Measurements from ENCODE around the gene KLHDC9.

KLHDC9 gene

GRCh38 chr1:161132410-161133219, 34.5 kb downstream of the KLHDC9 start, which contains the start of gene DEDD:
DEDD (minus strand) TSS chr1:161132667; CDS start chr1:161124462, 8,205 bp downstream.
- peak within 1 kb of the TSS; percentile 98 for H3K27ac ChIP-seq
- no peak for TF ChIP-seq CTCF (conservative IDR thresholded peaks at IDR 0.05; ENCODE audit: low read depth)
- POLR2A ChIA-PET (ENCODE audit: low non-redundant PET) = interaction anchor here (0.6 kb wide), 2 partner anchors 11 to 112 kb away, joined by 3 to 6 read pairs; no protein-coding TSS in a partner anchor
- CTCF ChIA-PET = no interaction called here
- DNase-seq (ENCODE audit: low spot score) = peak; percentile 89

- ChIA-PET POLR2A (ENCODE audit: low non-redundant PET) (interaction anchor here (0.6 kb wide), 2 partner anchors 11 to 113 kb away, joined by 3 to 6 read pairs; no protein-coding TSS in a partner anchor), CTCF (no interaction called here)
- DNase-seq (ENCODE audit: low spot score) = peak; percentile 30
- peak overlapping the region; percentile 98 for H3K27ac ChIP-seq
- TF ChIP-seq CTCF (conservative IDR thresholded peaks at IDR 0.05; ENCODE audit: low read depth) = no peak
Measured at GRCh38 chr1:161133220-161133740, 35.1 kb downstream of the KLHDC9 start.

- no peak overlapping the region for H3K27ac ChIP-seq
- TF ChIP-seq CTCF (conservative IDR thresholded peaks at IDR 0.05; ENCODE audit: low read depth) = no peak
- no peak for DNase-seq (ENCODE audit: low spot score)
- POLR2A ChIA-PET (ENCODE audit: low non-redundant PET) = no interaction called here
- CTCF ChIA-PET = no interaction called here
Measured at GRCh38 chr1:161137881-161138280, 39.7 kb downstream of the KLHDC9 start.

- H3K27ac ChIP-seq = no peak overlapping the region
- TF ChIP-seq CTCF (conservative IDR thresholded peaks at IDR 0.05; ENCODE audit: low read depth) = no peak
- DNase-seq (ENCODE audit: low spot score) = no peak
- ChIA-PET POLR2A (ENCODE audit: low non-redundant PET) (no interaction called here), CTCF (interaction anchor here (0.6 kb wide), 1 partner anchor 30 kb away, joined by 3 read pairs; no protein-coding TSS in a partner anchor)
Measured at GRCh38 chr1:161138431-161138830, 40.3 kb downstream of the KLHDC9 start.

GRCh38 chr1:161139766-161140165, 41.6 kb downstream of the KLHDC9 start:
- POLR2A ChIA-PET (ENCODE audit: low non-redundant PET) = no interaction called here

More at GRCh38 chr1:161139766-161140165, 41.6 kb downstream of the KLHDC9 start:
- DNase-seq (ENCODE audit: low spot score) = peak; percentile 64
- TF ChIP-seq CTCF (conservative IDR thresholded peaks at IDR 0.05; ENCODE audit: low read depth) = peak; percentile 67
- CTCF ChIA-PET = interaction anchor here (0.7 to 1.0 kb wide), 3 partner anchors 68 to 305 kb away, joined by 3 to 4 read pairs (median 3); no protein-coding TSS in a partner anchor
- H3K27ac ChIP-seq = no peak overlapping the region
